ENCODE measurements around the gene SMYD5.

The SMYD5 gene

DNA sequence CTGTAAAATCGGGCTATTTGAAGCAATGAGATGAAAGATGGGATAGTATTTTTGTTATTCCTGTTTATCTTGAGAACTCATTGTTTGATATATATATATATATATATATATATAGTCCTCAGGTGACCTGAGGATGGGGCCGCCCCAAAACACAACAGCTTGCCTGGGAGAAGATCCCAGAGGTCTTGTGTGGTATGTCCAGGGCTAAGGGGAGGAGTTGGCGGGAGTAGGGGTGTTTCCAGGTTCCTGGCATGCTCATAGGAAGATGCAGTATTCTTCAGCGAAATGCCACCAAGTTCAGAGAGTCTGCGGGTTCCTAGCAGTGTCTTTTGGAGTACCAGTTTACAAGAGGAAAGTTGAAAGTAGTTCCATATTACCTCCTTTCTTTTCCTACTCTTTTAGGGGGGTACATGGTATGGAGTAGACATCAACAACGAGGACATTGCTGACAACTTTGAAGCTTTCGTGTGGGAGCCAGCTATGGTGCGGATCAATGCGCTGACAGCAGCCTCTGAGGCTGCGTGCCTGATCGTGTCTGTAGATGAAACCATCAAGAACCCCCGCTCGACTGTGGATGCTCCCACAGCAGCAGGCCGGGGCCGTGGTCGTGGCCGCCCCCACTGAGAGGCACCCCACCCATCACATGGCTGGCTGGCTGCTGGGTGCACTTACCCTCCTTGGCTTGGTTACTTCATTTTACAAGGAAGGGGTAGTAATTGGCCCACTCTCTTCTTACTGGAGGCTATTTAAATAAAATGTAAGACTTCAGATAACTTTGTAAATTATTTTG, 38.4 kb downstream of the SMYD5 start:
- no peak for DNase-seq (ENCODE audit: extremely low read depth, low read depth)
- no peak for TF ChIP-seq CTCF (IDR thresholded peaks at IDR 0.05; ENCODE audit: low read depth, low read length, missing control alignments)

GRCh38 chr2:73253400-73253799, 39.4 kb downstream of the SMYD5 start:
- TF ChIP-seq CTCF (IDR thresholded peaks at IDR 0.05; ENCODE audit: low read depth, low read length, missing control alignments), result no peak
- H3K4me3 ChIP-seq (replicated peaks; ENCODE audit: low read depth, low read length), result no peak overlapping the region
- no peak for DNase-seq (ENCODE audit: extremely low read depth, low read depth)

More for the DNA sequence above, 38.4 kb downstream of the SMYD5 start:
- no peak overlapping the region for H3K4me3 ChIP-seq (replicated peaks; ENCODE audit: low read depth, low read length)

- no peak for DNase-seq (ENCODE audit: extremely low read depth, low read depth)
These were observed 39.9 kb downstream of the SMYD5 start for GRCh38 chr2:73253901-73254300.

DNA sequence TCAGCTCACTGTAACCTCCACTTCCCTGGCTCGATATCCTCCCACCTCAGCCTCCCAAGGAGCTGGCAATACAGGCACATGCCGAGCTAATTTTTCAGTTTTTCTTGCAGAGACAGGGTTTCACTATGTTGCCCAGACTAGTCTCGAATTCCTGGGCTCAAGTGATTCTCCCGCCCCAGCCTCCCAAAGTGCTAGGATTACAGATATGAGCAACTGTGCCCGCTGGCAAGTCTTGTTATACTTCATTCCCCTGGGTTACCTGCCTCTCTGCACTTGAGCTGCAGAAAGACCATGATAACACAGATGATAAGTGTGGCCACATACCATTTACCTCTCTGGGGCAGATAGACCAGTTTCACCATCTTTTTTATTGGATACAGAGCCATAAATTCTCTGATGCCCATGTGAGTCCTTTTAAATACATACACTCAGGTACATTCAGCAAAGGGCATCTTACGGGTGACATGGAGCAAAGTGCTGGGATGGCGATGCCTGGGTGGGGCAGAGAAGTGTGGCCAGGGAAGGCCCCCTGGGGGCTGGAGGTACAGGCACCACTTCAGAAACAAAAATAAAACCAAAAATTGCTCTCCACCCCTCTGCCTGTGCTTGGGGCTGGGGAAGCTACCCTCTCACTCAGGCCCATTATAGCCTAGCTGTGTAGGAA, 40.4 kb downstream of the SMYD5 start:
- no peak for DNase-seq (ENCODE audit: extremely low read depth, low read depth)
- TF ChIP-seq CTCF (IDR thresholded peaks at IDR 0.05; ENCODE audit: low read depth, low read length, missing control alignments), result no peak
- H3K4me3 ChIP-seq (replicated peaks; ENCODE audit: low read depth, low read length), result no peak overlapping the region

More at GRCh38 chr2:73253901-73254300, 39.9 kb downstream of the SMYD5 start:
- no peak for TF ChIP-seq CTCF (IDR thresholded peaks at IDR 0.05; ENCODE audit: low read depth, low read length, missing control alignments)
- H3K4me3 ChIP-seq (replicated peaks; ENCODE audit: low read depth, low read length), result no peak overlapping the region

- no peak for TF ChIP-seq CTCF (IDR thresholded peaks at IDR 0.05; ENCODE audit: low read depth, low read length, missing control alignments)
- no peak for DNase-seq (ENCODE audit: extremely low read depth, low read depth)
- H3K4me3 ChIP-seq (replicated peaks; ENCODE audit: low read depth, low read length), result no peak overlapping the region
These were observed 41.1 kb downstream of the SMYD5 start for GRCh38 chr2:73255007-73255644.

DNA sequence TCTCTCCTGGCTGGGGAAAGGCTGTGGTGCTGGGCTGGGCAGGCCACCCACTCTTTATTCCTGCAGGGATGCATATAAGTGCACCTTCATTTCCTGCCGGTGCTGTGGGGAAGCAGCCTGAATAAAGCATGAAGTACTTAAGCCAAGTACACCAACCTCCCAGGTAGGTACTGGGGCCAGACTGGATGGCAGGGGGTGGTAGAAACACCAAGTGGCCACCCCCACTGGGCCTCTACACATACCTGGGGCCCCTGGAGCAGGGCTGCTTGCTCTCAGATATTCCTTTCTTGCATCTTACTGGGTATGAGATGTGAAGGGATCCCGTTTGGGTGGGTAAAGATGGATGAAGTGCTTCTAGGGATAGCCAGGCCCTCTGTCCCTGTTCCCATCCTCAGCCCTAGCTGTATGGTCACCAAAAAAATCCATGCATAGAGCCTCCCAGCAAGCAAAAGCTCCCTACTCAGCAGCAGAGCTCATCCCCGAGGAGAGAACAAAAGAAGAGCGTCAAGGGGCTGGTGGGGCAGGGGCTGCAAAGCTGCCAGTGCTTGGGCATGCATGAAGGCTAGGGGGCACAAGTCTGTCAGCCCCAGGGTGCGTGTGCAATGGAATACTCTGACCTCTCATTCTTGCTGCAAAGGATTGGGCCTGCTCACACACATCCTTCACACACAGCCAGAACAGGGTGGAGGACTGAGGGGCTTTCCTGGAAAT, 42.0 kb downstream of the SMYD5 start:
- no peak for TF ChIP-seq CTCF (IDR thresholded peaks at IDR 0.05; ENCODE audit: low read depth, low read length, missing control alignments)
- no peak overlapping the region for H3K4me3 ChIP-seq (replicated peaks; ENCODE audit: low read depth, low read length)

More for the DNA sequence above, 42.0 kb downstream of the SMYD5 start:
- DNase-seq (ENCODE audit: extremely low read depth, low read depth), result no peak

All from HFF-Myc (cell line).